Panc1 (cell line): ENCODE data around the gene EMB.
"Not testable (repeated sequence)": the region's sequence is repeated elsewhere in the genome, so short reads cannot be mapped to it uniquely, and the experiment has no call there.

ENCODE experiments used
- CTCF ChIP-seq: fragments of 450-650 bp; IDR thresholded peaks from 2 replicates; pipeline ENCODE4 v1.5.1; 2017; ENCODE audit warnings: mild to moderate bottlenecking
- POLR2AphosphoS5 ChIP-seq: IDR thresholded peaks from 2 replicates; pipeline ENCODE4 v1.6.1; 2012; ENCODE audit warnings: mild to moderate bottlenecking, low read depth, low read length, moderate library complexity
- REST ChIP-seq, 2 experiments: IDR thresholded peaks; 2 replicates each; pipeline ENCODE4 v1.6.1; 2011 to 2012; ENCODE audit warnings: low read depth in 2 of 2, control low read depth in 1 of 2, low read length in 1 of 2, mild to moderate bottlenecking in 1 of 2, moderate library complexity in 1 of 2; ENCODE audit not compliant: insufficient read depth in 1 of 2
- SIN3A ChIP-seq: IDR thresholded peaks from 2 replicates; pipeline ENCODE4 v1.6.1; 2012; ENCODE audit warnings: low read depth, mild to moderate bottlenecking, low read length, moderate library complexity, borderline replicate concordance; ENCODE audit not compliant: insufficient read depth
- TCF7L2 ChIP-seq: IDR thresholded peaks from 2 replicates; pipeline ENCODE4 v1.6.1; 2011; ENCODE audit warnings: mild to moderate bottlenecking, low read depth, low read length, inconsistent platforms

GRCh38 chr5:50449241-50449640 lies 8.2 kb upstream of the EMB start:
- TF ChIP-seq CTCF; REST (IDR thresholded peaks at IDR 0.05; ENCODE audit: insufficient read depth in 1 of 2, low read depth in 2 of 2, low read length in 1 of 2); POLR2AphosphoS5; SIN3A; TCF7L2: not testable (repeated sequence)
